Fibroblast of skin of right biceps (primary cell): ENCODE measurements around the gene QSOX2.
A peak's percentile ranks its signal among the peaks of the same experiment; 100 is the strongest.

Experiments
- DNase-seq: peaks from one replicate; pipeline ENCODE4 v3.0.0-alpha.2; 2013

The QSOX2 gene

GRCh38 chr9:136201609-136202453, 43.8 kb downstream of the QSOX2 start:
- DNase-seq = peak; percentile 10

GRCh38 chr9:136201174-136201573, 44.4 kb downstream of the QSOX2 start:
- no peak for DNase-seq

DNA sequence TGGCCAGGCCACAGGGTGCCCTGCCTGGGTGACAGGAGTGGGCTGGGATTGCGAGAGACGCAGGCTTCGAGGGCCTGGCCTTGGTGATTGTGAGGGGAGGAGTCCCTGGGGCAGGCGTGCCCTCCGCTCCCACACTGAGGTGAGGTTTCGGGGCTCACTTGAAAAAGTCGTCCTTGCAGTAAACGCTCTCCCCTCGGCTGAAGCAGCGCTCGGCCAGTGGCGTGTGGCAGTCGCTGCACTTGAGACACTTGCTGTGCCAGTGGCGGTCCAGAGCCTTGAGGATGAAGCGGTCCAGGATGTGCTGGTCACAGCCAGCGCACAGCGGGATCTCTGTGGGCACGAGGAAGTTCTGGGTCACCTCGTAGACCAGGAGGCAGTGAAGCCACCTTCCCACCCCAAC, 45.2 kb downstream of the QSOX2 start:
- DNase-seq = no peak

DNA sequence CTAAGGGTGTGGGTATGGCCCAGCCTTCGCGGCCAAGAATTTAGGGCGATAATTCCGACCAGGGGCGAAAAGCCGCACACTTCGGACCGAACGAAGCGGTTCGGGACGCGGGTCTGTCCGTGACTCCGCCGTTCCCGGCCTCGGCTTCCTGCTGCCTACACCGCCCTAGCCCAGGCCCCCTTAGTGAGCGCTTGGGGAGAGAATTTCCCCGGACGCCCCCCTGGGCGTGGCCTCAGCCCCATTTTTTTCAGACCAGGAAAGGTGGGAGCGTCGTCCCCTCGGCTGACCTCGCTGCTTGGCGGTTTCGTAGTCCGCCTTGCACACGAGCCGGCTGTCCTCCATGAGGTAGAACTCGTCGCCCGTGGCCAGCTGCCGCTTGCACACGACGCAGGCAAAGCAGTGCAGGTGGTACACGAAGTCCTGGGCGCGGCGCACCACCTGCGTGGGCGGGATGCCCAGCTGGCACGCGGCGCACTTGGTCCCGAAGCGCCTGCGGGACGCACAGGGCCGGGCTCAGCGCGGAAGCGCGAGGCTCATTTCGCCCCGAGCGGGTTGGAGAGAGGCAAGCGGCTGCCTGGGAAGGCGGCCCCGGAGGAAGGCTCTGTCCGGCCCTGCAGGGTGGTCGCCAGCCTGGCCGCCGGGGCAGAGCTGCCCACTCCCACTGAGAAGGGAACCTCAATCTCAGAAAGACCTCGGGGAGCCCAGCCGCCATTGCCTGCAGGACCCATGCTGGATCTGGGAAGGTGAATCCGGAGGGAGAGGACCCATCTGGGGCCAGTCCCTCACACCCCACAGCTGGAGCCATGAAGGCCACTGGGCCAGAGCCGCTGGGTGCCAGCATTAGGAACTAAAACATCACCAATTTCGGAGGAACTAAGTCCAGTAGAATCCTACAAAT, 46.0 kb downstream of the QSOX2 start:
- DNase-seq = no peak

GRCh38 chr9:136198605-136199083, 47.0 kb downstream of the QSOX2 start:
- no peak for DNase-seq

- DNase-seq = no peak
Measured at GRCh38 chr9:136197930-136198604, 47.5 kb downstream of the QSOX2 start.

- DNase-seq = no peak
Measured at GRCh38 chr9:136197084-136197875, 48.3 kb downstream of the QSOX2 start.

DNA sequence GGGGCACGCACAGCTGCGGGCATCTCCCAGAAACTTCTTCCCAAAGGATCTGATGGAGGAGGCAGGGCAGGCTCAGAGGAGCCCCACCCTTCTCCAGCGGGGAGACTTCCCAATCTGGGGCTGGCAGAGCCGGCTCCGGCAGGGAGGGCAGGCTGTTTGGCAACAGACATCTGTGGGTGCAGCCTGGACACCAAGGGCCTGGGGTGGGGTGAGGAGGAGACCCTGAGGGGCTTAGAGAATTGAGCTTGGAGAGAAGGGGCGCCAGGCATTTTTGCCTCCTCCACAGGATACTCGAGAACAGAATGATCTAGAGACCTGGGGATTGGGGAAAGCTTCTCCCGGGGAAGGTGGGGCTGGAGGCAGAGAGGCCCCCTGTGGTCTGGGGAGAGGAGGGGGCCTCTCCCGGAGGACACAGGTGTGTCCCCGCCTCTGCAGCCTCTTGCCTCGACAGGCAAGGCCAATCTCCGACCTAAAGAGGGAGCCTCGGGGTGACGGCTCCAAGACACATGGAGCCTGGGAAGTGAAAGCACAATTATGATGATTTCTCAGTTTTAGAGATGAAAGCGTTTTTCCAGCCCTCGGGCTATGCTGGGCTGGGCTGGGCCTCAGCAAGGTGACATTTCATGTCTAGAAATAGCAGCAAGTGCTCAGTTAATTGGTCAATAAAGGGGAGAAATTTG, 49.1 kb downstream of the QSOX2 start:
- no peak for DNase-seq

DNA sequence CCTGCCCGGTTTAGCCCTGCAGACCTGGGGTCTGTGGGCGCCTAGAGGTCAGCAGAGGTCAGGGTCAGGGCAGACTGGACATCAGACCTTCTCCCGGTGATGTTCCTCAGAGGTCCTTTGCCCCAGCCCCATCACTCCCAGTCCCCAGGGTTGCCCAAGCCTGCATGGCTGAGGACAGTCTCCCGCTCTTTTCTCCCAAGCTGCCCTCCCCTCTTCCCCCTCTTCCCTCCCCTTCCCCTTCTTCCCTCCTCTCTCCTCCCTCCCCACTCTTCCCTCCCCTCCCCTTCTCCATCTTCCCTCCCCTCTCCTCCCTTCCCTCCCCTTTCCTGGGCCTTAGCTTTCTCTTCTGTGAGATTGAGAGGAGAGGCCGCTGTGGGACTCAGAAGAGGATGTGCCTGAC, 51.1 kb downstream of the QSOX2 start:
- DNase-seq = no peak

GRCh38 chr9:136193891-136194279, 51.7 kb downstream of the QSOX2 start:
- no peak for DNase-seq

- no peak for DNase-seq
Measured at GRCh38 chr9:136193127-136193890, 52.3 kb downstream of the QSOX2 start.

DNA sequence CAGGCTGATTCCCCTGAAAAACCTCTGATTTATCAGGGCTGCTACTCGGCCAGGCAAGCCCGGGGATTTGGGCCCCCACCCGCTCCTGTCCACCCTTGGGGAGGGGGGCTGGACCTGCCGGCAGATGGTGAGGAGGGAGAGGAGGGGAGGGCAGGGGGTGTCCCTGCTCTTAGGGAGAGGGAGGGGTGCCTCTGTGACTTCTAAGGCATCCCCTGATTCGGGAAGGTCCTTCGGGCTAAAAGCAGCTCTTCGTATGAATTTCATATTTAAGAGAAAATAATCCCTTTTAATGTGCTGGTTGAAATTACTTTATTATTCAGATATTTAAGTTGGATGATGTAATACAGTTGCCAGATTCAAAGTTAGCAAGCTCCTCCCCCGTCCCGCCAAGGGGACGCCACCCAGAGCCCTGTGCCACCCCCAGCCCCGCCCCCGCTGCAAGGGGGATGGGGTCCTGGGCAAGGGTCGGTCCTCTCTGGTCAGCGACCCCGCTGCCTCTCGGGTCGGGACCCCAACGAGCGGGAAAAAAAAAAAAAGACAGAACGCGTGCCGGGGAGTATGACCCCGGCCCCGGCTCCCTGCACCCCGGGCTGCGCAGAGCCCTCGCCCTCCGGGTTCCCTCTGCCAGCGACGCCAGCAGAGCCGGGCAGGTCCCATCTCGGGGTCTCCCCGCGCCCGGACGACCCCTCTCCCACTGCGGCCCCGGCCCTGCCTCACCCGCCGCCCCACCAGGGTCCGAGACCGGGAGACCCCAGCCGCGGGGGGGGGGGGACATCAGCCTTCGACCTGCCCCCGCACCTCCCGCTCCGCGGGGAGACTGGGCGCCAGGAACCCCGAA, 53.1 kb downstream of the QSOX2 start:
- DNase-seq = peak; percentile 18

GRCh38 chr9:136191960-136192286, 53.7 kb downstream of the QSOX2 start:
- DNase-seq = no peak

GRCh38 chr9:136191099-136191959, 54.3 kb downstream of the QSOX2 start:
- peak; percentile 21 for DNase-seq

DNA sequence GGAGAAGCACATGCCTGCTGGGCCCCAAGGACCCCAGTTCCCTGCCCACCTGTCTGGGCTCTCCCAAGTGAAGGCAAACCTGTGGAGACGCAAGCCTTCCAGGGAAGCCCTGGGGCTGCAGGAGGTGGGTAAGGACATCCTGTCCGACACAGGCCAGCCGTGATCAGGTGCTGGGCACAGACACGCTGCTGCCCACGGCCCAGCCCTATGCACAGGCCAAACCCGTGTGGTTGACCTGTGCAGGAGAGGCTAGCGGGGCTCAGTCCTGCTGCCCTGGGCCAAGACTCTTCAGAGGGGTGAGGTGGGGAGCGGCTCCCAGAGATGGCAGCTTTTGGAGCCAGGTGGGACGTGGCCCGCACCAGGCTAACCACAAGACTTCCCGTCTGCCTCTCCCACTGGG, 55.0 kb downstream of the QSOX2 start:
- DNase-seq = no peak

DNA sequence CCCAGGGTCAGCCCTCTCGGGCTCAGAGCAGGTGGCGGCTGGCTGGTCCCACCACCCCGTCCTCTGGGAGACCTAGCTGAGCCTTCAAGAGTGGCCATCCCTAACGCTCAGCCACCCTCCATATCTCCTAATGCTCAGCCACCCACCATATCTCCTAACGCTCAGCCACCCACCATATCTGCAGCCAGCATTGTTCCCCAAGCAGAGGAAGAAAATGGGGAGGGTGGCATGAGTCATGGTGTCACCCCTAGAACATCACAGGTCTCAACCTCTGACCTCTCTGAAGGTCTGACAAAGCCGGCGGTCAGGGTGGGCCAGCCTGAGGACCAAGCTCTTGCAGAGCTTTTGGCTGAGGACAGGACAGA, 55.4 kb downstream of the QSOX2 start:
- DNase-seq = no peak

DNA sequence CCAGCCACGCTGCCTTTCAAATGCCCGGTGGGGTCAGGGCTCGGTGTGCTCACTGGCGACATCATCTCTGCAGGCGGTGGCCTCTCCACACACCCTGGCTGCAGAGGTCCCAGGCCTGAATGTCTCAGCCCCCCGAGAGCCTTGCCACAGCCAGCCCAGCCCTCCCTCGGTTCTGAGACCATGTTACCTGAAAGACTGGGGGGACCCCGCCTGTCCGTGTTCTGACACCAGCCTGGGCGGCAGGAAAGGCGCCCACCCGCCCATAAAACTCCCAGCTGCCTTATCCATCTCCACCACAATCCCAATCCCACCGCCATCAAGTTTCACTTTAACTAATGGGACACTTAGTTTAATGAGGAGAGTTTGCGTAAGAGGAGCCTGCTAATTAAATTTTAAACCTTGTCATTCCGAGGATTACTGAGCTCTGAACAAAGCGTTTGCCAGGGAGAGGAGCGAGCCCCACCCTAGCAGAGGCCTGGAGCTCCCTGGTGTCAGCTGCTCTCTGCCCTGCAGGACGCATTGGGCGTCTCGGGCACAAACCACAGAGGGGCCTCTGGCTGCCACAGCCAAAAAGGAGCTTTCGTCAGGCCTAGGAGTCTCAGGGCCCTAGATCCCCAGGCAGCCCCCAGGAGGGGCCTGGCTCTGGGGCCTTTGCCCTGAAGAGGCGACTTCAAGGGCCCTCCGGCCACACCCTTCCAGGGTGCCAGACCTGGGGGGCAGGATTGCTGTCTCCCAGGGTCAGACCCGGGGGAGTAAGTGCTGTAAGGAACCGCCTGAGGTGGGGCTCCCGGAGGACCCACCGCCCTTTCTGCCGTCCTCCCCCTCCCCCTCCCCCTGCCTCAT, 56.0 kb downstream of the QSOX2 start:
- DNase-seq = no peak
